Uterus (tissue), 2 donors: ENCODE results near the gene SYVN1.

Source experiments
- CTCF ChIP-seq, 4 experiments: fragments of 200-600 bp in 2 of 4; fragments of 450-650 bp in 2 of 4; sonication (generic) in 2 of 4; IDR thresholded peaks; one replicate each; pipeline ENCODE4 v1.5.1; 2016 to 2019; ENCODE audit warnings: antibody characterized with exemption in 4 of 4, mild to moderate bottlenecking in 2 of 4, moderate library complexity in 1 of 4
- POLR2A ChIP-seq, 2 donors: fragments of 450-650 bp; IDR thresholded peaks; one replicate each; pipeline ENCODE4 v1.6.1; 2016; ENCODE audit warnings: antibody characterized with exemption in 2 of 2, mild to moderate bottlenecking in 1 of 2, moderate library complexity in 1 of 2

- TF ChIP-seq CTCF (IDR thresholded peaks at IDR 0.05) (no peak), POLR2A (IDR thresholded peaks at IDR 0.05) (no peak)
Observed at GRCh38 chr11:65132238-65132987, 1.9 kb downstream of the SYVN1 start.
